ENCODE measurements around the gene THEMIS. TPM values are rescaled to one million over a fixed set of nuclear protein-coding genes. Genes with fewer than 3 reads are reported as not detected.

THEMIS gene
- total RNA-seq, 3 donors from 2014 or later = 0.96 to 2.6 (median 1.3) TPM

DNA sequence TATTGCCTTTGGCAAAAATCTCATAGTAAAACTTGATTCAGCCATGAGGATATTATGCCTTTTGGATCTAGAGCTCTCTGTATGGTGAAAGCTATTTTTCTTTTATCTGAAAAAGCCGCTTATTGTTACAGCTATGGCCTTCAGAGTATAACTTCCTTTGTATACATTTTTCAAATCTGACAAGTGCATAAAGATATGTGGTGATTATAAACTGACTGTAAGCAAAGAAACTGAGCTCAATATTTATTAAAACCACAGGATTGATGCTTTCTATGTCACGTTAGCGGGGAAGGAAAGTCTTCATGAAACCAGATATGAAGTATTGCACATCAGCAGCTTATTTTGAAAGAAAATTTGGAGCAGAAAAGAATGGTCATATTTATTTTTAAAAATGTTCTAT is 151.8 kb downstream of the THEMIS start:
- TF ChIP-seq POLR2AphosphoS5 (IDR thresholded peaks at IDR 0.05) (no peak), POLR2A (IDR thresholded peaks at IDR 0.05) (no peak)
- TF ChIP-seq, protein P1, sequence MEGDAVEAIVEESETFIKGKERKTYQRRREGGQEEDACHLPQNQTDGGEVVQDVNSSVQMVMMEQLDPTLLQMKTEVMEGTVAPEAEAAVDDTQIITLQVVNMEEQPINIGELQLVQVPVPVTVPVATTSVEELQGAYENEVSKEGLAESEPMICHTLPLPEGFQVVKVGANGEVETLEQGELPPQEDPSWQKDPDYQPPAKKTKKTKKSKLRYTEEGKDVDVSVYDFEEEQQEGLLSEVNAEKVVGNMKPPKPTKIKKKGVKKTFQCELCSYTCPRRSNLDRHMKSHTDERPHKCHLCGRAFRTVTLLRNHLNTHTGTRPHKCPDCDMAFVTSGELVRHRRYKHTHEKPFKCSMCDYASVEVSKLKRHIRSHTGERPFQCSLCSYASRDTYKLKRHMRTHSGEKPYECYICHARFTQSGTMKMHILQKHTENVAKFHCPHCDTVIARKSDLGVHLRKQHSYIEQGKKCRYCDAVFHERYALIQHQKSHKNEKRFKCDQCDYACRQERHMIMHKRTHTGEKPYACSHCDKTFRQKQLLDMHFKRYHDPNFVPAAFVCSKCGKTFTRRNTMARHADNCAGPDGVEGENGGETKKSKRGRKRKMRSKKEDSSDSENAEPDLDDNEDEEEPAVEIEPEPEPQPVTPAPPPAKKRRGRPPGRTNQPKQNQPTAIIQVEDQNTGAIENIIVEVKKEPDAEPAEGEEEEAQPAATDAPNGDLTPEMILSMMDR (IDR thresholded peaks at IDR 0.05) = no peak
- intact Hi-C loops (cut with DNase I; ENCODE audit: low total_unique reads) = no loop called here
- no peak overlapping the region for H3K4me3 ChIP-seq
- no peaks in the 10 kb centered on the region for H3K9me3 ChIP-seq
- no peaks in the 10 kb centered on the region for H3K27me3 ChIP-seq
- H3K27ac ChIP-seq = no peak overlapping the region
- no peaks in the 10 kb centered on the region for H3K36me3 ChIP-seq
- no peaks in the 10 kb centered on the region for H3K4me1 ChIP-seq
- no peak for DNase-seq (ENCODE audit: low spot score in 2 of 2)

DNA sequence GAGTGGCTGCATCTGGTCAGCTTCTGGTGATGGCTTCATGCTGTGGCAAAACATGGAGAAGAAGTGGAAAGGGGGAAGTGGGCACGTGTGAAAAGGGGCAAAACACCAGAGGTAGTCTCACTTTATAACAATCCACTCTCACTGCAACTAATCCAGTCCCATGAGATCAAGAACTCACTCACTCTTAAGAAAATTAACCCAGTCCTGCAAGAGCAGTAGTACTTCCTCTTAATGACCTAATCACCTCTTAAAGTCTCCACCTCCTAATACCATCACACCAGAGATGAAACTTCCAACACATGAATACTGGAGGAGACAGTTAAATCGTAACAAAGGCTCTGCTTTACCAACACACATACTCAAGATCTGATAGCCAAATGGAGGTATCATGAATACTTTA is 152.6 kb downstream of the THEMIS start:
- intact Hi-C loops (cut with DNase I; ENCODE audit: low total_unique reads) = no loop called here

GRCh38 chr6:127738423-127738822 is 162.4 kb downstream of the THEMIS start:
- intact Hi-C loops (cut with DNase I; ENCODE audit: low total_unique reads) = no loop called here
- no peak overlapping the region for H3K27ac ChIP-seq
- H3K9me3 ChIP-seq = no peaks in the 10 kb centered on the region
- no peak for DNase-seq (ENCODE audit: low spot score in 2 of 2)
- TF ChIP-seq, protein P1 (IDR thresholded peaks at IDR 0.05) = no peak
- TF ChIP-seq POLR2AphosphoS5 (IDR thresholded peaks at IDR 0.05) = no peak
- no peak for TF ChIP-seq POLR2A (IDR thresholded peaks at IDR 0.05)
- H3K4me1 ChIP-seq = no peaks in the 10 kb centered on the region
- H3K27me3 ChIP-seq = no peaks in the 10 kb centered on the region
- H3K36me3 ChIP-seq = no peaks in the 10 kb centered on the region
- H3K4me3 ChIP-seq = no peak overlapping the region

More for the DNA sequence above, 152.6 kb downstream of the THEMIS start:
- H3K4me1 ChIP-seq = no peaks in the 10 kb centered on the region
- H3K4me3 ChIP-seq = no peak overlapping the region
- no peaks in the 10 kb centered on the region for H3K27me3 ChIP-seq
- H3K36me3 ChIP-seq = no peaks in the 10 kb centered on the region
- no peak overlapping the region for H3K27ac ChIP-seq
- no peak for DNase-seq (ENCODE audit: low spot score in 2 of 2)
- TF ChIP-seq, protein P1 (IDR thresholded peaks at IDR 0.05) = no peak
- no peak for TF ChIP-seq POLR2A (IDR thresholded peaks at IDR 0.05)
- TF ChIP-seq POLR2AphosphoS5 (IDR thresholded peaks at IDR 0.05) = no peak
- no peaks in the 10 kb centered on the region for H3K9me3 ChIP-seq

- no peak overlapping the region for H3K27ac ChIP-seq
Observed at GRCh38 chr6:127737768-127738167, 163.1 kb downstream of the THEMIS start.

DNA sequence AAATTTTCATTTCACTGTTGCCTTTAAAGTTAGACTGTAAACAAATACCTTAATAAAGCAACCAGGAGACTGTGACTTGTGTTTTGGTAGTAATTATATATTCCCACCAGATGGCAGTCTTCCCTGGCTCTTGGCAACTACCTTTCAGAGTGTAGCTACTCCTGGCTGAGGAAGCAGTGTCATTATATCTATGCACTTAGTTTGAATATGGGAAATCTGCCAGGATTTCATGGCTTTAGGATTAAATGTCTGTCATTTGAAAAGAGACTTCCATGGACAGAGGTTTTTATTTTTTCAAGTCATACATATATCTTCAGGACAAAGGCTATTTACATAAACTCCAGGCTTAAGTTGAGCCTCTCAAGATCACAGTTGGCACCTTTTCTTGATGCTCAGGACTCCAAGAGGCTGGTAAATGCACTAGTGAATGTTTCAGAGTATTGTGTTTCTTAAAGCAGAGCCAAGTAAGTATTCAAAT is 163.8 kb downstream of the THEMIS start:
- peak in 1 of 2 donors; percentile 18 for DNase-seq (ENCODE audit: low spot score in 2 of 2)
- TF ChIP-seq, protein P1 (IDR thresholded peaks at IDR 0.05) = peak in 2 of 3 donors; percentile 58 to 63
- no peak for TF ChIP-seq POLR2A (IDR thresholded peaks at IDR 0.05)
- no peaks in the 10 kb centered on the region for H3K27me3 ChIP-seq
- H3K9me3 ChIP-seq = no peaks in the 10 kb centered on the region
- no peak overlapping the region for H3K4me3 ChIP-seq
- H3K4me1 ChIP-seq = no peaks in the 10 kb centered on the region
- no peaks in the 10 kb centered on the region for H3K36me3 ChIP-seq
- H3K27ac ChIP-seq = no peak overlapping the region
- intact Hi-C loops (cut with DNase I; ENCODE audit: low total_unique reads) = no loop called here

More at GRCh38 chr6:127737768-127738167, 163.1 kb downstream of the THEMIS start:
- TF ChIP-seq POLR2A (IDR thresholded peaks at IDR 0.05) (no peak), POLR2AphosphoS5 (IDR thresholded peaks at IDR 0.05) (no peak)
- TF ChIP-seq, protein P1 (IDR thresholded peaks at IDR 0.05) = no peak
- Histone ChIP-seq H3K36me3 (no peaks in the 10 kb centered on the region), H3K9me3 (no peaks in the 10 kb centered on the region), H3K4me1 (no peaks in the 10 kb centered on the region), H3K27me3 (no peaks in the 10 kb centered on the region), H3K4me3 (no peak overlapping the region)
- intact Hi-C loops (cut with DNase I; ENCODE audit: low total_unique reads) = no loop called here
- no peak for DNase-seq (ENCODE audit: low spot score in 2 of 2)
